Skin of body (tissue), 2 donors: ENCODE results near the gene IL1A. TPM values are rescaled to one million over a fixed set of nuclear protein-coding genes. Genes with fewer than 3 reads are reported as not detected.
"Not testable (repeated sequence)": the region's sequence is repeated elsewhere in the genome, so short reads cannot be mapped to it uniquely, and the experiment has no call there.

Source experiments
- DNase-seq: peaks from one replicate; lab custom pipeline; 2025; lab: John Stamatoyannopoulos, UW
- total RNA-seq: library from RNA; depleted of rRNA; stranded (reverse); fragments of >200 nt; gene quantifications from one replicate; pipeline ENCODE4 v1.2.3, GENCODE V29; 2014

The IL1A gene, protein sequence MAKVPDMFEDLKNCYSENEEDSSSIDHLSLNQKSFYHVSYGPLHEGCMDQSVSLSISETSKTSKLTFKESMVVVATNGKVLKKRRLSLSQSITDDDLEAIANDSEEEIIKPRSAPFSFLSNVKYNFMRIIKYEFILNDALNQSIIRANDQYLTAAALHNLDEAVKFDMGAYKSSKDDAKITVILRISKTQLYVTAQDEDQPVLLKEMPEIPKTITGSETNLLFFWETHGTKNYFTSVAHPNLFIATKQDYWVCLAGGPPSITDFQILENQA
- total RNA-seq = 0.20 TPM

DNA sequence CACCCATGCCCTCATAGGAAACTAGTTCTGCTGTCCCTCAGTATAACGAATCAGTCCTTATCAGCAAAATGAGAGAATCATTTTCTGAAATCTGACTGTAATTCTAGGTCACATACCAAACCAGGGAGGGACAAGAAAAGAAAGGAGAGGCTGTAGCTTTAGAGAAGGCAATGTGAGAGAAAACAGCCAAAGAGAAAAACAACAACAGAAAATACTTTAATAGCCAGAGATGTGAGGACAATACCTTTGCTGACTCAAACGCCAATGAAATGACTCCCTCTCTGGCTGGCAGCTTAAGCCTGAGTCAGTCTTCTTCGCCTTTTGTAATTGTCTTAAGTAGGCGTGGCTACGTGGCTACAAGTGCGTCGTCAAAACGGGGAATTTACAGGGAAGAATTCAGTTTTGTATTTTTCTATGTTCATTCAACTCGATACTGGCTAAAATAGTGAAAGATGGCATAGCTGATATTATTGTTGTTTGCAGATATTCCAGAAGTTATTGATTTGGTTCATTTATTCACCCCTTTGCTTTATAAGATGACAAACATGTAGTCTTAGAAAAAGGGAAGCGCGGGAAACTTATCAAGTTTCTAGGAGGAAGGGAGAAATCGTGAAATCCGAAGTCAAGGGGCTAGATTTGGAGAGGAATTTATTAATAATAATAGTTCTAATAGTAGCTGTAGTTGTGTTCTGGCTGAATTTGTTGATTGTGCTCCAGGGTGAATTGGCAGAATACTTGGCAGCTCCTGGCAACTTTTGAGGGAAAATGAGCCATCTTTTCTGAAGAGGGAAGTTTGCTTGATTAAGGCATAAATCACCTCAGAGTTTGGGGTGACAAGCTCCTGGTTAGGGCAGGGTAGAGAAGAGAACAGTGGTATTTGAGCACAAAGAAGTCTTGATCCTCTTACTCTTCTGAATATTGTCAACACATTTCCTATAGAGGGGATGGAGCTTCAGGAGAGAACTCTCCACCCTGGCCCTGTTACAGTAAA is at the start of gene IL1A:
TSS of gene IL1A (minus strand) at position 295 of the 991 bp plus-strand sequence. CDS start 723 bp downstream, outside the sequence.
- DNase-seq = no peak

DNA sequence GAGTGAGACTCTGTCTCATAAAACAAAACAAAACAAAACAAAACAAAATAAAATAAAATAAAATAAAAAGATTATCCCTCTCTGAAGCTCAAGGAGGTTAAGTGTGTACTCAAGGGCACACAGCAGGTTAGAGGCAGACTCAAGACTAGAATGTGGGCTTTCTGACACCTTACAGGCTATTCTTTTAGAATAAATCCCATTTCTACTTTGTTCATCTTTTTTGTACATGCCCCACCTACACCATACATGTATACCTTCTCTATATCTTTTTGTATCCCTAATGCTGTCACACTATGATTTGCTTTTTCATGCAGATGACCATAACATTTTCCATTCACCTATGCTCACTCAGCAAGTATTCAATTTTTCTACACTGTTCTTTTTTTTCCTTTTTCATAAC is 49.7 kb upstream of the IL1A start:
- no peak for DNase-seq

DNA sequence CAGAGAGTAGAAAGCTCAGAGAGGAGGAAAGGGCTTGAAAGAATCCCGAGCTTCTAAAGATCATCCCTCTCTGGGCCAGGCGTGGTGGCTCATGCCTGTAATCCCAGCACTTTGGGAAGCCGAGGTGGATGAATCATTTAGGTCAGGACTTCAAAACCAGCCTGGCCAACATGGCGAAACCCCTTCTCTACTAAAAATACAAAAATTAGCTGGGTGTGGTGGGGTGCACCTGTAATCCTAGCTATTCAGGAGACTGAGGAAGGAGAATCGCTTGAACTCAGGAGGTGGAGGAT is 49.3 kb upstream of the IL1A start:
- not testable (repeated sequence) for DNase-seq

DNA sequence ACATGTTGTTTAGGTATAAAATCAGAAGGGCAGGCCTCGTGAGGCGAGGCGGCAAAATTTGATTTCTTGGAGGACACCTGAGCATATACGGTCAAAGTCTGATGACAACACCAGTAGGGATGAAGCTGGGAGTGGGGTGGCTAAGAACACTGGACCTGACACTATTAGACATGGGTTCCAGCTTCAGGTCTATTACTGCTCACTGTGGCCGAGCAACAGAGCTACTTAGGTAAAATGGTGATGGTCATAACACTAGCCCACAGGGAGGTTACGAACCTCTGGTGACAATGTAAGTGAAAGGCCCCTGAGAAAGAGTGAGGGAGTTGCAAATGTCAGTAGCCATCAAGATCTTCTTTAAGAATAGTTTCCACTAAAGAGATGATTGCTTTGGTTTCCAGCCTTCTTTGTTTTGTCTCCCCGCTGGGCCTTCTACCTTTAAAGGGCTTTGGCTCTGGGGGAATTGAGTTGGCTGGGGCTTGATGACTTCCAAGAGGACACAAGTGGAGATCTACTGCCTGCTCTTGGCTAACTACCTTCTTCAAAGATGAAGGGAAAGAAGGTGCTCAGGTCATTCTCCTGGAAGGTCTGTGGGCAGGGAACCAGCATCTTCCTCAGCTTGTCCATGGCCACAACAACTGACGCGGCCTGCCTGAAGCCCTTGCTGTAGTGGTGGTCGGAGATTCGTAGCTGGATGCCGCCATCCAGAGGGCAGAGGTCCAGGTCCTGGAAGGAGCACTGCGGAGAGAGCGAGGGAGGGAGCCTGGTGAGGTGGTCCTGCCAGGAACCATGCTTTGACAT is 48.7 kb upstream of the IL1A start:
- no peak for DNase-seq

DNA sequence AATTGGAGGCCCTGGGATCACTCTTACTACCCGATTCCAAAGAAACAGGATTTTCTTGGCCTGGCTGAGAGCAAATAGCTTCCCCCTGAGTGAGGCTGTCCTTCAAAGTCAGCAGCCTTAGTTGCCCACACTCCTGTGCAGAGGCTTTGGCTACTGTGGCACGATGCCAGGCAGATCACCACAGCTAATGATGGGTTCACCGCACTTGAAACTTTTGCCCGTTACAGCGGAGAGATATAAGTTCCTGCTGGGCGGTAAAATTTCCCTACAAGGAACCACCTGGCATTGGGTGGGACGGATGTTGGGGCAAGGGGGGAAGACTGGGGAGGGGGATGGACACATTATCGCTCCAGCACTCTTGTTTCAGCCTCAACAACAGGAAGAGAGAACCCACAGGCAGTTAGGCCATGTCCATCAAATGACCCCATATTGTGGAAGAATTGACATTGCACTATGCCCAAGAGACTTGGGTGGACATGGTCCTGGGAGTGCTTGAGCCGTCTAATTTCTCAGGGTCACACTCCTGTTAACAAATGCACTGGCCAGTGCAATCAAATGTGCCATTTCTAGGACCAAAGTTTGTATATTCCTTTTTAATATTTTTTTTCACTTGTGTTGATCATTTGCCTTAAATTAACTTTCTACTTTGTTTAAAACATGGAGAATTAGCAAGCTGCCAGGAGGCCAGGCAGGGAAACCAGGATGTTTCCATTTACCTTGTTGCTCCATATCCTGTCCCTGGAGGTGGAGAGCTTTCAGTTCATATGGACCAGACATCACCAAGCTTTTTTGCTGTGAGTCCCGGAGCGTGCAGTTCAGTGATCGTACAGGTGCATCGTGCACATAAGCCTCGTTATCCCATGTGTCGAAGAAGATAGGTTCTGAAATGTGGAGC is 47.9 kb upstream of the IL1A start:
- no peak for DNase-seq

DNA sequence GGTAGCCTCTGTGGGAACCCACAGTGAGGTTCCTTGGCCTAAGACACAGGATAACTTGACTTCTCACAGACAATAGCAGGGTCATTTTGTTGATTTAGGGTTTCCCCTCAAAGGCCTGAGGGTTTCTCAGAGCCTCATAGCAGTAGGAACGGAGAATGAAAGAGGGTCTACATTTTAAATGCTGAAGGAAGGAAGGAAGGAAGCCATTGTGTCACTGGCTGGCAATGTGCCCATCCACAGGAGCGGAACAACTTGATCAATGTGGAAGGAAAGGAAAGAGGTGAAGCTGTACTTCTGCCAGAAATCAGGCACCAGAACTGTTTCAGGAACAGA is 47.2 kb upstream of the IL1A start:
- no peak for DNase-seq

DNA sequence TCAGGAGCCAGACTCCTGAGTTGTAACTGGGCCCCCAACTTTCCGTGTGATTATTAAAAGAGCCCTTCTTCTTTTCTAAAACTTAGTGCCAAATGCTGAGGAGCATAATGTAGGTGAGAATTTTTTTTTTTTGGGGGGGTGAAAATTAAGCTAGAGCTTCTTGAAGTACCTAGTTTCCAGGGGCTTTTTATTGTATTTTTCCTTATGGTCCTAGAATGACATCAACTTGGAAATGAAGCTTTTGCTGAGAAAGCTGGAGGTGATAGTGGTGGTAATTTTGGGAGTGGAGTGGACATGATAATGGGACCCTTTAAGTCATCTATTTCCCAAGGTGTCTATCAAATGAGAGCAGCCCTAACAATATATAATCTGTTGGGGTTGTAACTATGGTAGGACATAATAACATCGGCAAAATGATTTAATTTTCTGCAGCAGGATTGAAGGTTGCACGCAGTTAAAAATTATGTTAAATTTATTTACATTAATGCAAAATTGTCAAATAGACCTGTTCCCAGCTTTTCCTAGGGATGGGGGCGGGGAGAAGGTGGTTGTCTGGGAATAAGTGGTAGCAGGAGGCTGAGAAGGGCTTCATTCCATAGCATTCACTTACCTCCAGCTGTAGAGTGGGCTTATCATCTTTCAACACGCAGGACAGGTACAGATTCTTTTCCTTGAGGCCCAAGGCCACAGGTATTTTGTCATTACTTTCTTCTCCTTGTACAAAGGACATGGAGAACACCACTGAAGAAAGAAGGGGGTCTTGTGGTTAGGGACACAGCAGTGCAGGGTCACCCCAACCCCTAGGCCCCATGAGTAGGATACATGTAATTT is 46.6 kb upstream of the IL1A start:
- DNase-seq = no peak

DNA sequence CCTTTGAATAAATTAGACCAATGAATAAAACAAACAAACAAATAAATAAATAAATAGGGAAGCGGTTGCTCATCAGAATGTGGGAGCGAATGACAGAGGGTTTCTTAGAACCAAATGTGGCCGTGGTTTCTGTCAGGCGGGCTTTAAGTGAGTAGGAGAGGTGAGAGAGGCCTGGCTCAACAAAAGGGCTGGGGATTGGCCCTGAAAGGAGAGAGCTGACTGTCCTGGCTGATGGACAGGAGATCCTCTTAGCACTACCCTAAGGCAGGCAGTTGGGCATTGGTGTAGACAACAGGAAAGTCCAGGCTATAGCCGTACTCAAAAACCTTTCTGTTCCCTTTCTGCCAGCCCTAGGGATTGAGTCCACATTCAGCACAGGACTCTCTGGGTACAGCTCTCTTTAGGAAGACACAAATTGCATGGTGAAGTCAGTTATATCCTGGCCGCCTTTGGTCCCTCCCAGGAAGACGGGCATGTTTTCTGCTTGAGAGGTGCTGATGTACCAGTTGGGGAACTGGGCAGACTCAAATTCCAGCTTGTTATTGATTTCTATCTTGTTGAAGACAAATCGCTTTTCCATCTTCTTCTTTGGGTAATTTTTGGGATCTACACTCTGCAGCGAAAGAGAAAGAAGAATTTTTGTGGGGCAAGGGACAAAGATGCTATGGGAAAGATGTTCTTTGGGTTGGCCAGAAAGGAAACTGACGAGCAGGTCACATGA is 45.8 kb upstream of the IL1A start:
- DNase-seq = no peak

DNA sequence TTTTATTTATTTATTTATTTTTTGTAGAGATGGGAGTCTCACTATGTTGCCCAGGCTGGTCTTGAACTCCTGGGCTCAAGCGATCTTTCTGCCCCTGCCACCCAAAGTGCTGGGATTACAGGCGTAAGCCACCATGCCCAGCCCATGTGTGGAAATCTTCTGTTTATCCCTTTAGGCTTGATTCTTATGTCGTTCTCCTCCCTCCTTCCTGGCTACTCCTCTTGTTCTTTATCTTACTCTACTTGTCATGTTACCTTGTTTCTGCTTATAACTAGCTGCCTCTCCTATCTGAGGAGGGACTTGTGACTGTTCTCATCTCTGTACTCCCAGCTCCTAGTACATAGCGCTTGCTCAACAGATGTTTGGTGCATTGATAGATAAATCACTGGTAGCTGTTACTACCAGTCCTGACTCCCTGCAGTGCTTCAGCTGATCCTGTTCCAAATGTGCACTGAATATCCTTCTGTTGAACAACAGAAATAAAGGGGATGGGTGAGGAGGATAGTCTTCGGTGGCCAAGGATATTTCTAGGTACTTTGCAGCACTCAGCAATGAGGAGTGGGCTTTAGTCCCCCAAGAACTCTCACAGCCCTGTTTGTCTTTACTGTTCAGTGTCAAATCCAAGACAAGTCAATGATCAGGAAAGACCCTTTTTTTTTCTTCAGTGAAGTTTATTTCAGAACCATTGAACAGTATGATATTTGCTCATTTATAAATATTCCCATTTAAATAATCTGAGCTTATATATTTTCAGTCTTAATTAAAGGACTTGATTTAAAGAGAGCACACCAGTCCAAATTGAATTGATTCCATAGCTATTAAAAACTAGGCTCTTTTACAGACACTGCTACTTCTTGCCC is 45.0 kb upstream of the IL1A start:
- DNase-seq = no peak

DNA sequence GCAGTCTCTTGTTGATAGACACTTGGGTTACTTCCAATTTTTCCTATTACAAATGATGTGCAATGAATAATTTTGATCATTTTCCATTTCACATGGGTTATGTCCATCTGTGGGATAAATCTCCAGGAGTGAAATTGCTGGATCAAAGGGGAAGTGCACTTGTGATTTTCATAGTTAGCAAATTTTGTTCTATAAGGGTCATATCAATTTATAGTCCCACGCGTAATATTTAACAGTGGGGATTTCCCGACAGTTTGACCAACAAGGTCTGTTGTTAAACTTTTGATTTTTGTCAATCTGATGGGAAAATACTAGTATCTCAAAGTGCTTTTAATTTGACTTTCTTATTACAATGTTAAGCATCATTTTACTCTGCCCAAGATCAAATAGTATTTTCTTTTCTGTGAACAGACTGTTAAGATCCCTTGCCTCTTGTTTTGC is 44.0 kb upstream of the IL1A start:
- DNase-seq = no peak

DNA sequence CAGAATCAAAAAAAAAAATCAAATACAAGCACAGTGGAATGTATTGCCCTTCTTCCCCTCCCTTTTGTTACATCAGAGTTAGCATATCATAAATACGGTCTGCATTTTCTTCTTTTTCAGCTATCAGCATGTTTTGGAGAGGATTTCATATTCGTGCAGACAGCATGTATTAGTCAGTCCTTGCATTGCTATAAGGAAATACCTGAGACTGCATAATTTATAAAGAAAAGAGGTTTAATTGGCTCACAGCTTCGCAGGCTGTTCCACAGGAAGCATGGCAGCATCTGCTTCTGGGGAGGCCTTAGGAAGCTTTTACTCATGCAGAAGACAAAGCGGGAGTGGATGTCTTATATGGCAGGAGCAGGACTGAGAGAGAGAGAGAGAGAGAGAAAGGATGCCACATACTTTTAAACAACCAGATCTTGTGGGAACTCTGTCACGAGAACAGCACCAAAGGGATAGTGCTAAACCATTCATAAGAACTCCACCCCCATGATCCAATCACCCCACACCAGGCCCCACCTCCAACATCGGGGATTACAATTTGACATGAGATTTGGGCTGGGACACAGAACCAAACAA is 43.4 kb upstream of the IL1A start:
- no peak for DNase-seq

DNA sequence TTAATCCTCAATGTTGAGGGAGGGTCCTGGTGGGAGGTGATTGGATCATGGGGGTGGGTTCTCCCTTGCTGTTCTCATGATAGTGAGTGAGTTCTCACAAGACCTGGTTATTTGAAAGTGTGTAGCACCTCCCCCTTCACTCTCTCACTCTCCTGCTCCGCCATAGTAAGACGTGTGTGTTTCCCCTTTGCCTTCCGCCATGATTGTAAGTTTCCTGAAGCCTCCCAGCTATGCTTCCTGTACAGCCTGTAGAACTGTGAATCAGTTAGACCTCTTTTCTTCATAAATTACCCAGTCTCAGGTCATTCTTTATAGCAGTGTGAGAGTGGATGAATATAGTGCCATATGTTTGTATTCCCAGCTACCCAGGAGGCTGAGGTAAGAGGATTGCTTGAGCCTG is 42.7 kb upstream of the IL1A start:
- no peak for DNase-seq

DNA sequence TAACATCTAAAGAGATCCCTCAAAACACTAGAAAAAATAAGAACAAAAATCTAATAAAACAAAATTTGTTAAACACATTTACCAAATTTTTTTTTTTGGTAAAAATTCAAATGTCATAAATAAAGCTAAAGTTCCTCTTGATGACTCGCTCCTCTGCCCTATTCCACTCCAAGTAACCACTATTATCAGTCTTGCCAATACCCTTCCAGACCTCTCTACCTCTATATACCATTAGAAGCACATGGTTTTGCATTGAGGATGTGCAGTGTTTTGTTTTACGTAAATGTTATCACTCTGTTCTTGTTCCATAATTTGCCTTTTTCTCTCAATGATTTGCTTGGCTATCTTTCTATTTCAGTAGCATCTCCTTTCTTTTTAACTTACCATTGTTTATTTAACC is 41.4 kb upstream of the IL1A start:
- no peak for DNase-seq

DNA sequence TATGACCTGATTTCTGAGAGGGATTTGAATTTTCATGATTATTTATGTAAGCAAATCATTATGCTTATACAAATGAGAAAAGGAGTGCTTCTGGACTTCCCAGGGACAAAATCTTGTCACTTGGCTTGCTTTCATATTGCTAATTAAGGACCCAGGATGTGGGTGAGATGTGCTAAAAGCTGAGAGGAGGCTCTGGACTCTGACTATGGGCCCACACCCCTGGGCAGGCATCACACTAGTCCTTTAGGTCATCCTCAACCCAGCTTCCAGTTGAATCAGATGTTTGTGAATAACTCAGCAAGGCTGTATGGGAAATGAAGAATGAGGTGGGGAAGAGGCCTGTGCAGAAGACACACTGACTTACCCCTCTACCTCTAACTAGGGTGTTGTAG is 40.4 kb upstream of the IL1A start:
- no peak for DNase-seq

DNA sequence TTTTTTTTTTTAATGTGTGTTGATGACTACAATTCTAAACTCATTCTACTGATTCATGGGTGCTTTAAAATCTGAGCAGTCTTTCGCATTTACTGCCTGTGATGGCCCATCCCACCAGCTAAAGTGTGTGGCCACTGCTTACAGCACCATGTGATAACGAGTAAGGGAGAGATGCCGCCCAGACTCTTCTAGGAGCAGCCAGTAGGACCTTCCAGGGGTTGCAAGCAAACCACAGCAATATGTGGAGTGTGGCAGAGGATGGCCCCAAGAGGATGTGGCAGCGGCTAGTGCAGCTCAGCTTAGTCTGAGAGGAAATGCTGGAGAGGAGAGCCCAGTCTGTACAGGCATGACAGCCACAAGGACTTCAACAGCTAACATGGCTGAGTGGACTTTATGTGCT is 37.4 kb upstream of the IL1A start:
- no peak for DNase-seq

DNA sequence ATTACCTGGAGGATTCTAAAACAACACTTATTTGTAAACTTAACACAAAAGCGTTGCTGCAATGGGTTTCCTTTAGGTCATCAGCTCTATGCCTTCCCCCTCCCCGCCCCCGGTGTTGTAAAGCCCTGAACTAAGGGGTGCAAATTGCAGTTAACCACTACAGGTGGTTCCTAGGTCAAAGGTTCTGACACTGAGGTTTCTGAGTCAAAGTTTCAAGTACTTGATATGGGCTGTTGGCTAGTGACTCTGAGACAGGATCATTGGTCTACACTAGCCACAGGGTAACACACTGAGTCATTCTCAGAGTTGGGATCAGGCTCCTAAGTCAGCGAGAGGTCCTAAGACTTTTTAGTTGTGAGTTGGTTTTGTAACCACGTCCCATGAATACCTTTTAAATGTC is 36.8 kb upstream of the IL1A start:
- no peak for DNase-seq

DNA sequence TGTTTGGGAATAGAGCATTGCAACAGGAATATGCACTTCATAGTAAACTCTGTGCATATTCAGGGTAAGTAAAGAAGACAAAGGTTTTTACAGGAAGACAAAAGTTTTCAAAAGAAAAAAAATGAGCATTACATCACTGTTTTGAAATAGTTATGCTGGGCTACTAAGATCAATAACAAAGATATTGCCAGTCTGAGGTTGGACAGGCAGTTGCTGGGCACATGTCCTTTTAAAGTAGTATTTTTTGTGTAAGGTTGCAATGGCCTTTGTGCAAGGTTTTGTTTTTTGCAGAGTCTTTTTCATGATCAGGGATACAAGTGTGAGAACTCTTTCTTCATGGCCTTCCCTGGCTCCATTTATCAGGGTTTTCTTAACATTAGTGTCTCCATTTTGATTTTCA is 36.0 kb upstream of the IL1A start:
- DNase-seq = no peak

DNA sequence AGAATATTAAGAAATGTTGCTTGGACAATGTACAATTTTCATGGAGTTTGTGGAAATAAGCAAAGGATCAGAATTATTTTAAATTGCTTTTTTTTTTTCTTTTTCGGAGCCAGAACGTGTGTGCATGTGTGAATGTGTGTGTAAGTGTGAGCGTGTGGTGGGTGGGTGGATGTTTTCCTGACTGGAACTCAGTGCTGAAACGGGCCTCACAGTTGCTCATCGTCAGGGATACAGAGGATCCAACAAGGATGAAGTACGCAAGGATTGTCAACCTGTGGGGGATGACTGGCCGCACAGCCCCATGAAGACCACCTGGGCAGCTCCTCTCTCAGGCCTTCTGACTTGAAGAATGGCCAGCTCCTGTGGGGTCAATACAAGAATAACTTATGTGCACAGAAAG is 34.8 kb upstream of the IL1A start:
- no peak for DNase-seq
